Astrocyte of the hippocampus (primary cell): ENCODE measurements around the gene ZBTB3.
A peak's percentile ranks its signal among the peaks of the same experiment; 100 is the strongest.
"Not testable (repeated sequence)": the region's sequence is repeated elsewhere in the genome, so short reads cannot be mapped to it uniquely, and the experiment has no call there.

Source experiments
- DNase-seq: peaks from one replicate; pipeline ENCODE4 v3.0.0; 2011; ENCODE audit warnings: low read depth, low spot score

The ZBTB3 gene

DNA sequence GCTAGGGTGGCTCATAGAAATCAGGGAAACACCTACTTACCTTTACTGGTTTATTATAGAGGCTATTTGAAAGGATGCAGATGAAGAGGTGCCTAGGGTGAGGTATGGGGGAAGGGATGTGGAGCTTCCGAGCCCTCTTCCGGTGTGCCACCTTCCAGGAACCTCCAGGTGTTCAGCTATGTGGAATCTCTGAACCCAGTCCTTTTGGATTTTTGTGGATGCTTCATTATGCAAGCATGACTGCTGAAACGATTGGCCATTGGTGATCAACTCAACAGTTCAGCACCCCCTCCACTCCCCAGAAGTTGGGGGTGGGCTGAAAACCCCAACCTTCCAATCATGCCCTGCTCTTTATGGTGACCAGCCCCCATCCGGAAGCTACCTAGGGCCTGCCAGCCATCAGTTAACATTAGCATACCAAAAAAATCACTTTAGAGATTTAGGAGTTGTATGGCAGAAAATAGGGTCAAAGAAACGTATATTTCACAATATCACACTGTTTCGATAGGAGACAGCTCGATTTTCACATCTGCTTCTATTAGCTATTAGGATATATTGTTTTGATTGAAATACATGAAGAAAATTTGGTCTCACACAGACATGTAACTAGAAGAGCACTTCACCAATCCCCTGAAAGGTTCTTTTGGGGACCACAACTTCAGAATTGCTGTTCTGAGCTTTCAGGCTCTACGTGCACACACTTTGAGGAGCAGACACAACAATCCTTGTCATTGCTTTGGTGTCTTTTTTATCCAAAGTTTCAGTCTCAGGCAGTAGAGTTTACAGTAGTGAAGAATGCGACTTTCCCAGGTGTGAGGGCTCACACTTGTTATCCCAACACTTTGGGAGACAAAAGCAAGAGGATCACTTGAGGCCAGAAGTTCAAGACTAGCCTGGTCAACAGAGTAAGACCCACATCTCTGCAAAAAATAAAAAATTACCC lies 4.2 kb upstream of the ZBTB3 start:
- DNase-seq: no peak

DNA sequence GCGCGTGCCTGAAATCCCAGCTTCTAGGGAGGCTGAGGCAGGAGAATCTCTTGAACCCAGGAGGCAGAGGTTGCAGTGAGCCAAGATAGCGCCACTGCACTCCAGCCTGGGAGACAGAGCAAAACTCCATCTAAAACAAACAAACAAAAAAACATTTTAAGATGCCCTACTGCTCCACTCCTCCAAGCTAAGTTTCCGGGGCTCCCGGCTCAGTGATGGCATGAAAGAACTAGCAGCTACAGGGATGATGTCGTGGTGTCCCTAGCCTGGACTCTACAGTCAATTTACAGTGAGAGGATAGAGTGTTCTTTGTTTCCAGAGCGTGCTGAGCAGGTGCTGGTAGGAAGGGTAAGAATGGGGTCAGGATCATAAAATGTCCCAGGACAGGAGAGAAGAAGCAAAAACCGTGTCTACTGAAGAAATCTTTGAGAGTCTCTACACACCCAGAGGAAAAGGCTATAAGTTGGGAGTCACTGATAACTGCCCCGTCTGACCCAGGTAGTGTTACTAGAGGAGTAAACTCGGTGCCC lies 1.2 kb upstream of the ZBTB3 start:
- no peak for DNase-seq

DNA sequence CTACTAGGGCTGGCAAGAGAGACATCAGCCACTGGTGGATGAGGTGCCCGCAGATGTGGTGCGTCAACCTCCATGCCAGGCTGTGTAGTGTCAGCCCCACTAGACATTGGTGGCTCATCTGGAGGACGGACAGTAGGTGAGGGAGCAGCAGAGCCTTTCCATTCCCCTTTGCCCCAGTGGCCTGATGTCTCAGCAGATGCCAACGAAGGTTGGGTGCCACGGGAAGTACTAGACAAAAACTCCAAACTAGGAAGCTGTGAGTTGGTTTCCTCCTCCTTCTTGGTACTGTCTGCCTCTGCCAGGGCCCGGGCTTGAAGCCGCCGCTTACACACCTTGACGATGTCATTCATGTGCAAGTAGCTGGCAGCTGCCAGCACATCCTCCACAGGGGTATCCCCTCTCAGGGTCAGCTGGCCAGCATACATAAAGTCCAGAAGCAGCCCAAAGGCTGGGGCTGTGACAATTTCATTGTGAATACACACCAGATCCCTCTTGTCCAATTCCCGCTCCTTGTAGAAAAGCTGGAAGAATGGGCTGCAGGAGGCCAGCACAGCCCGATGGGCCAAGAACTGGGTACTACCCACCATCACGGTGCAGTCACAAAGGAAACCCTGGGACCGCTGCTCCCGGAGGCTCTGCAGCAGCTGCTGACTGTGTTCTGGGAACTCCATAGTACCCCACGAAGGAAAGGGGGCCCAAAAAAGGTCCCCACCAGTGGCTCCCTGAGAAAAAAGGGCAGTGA lies 795 bp downstream of the ZBTB3 start:
- no peak for DNase-seq

DNA sequence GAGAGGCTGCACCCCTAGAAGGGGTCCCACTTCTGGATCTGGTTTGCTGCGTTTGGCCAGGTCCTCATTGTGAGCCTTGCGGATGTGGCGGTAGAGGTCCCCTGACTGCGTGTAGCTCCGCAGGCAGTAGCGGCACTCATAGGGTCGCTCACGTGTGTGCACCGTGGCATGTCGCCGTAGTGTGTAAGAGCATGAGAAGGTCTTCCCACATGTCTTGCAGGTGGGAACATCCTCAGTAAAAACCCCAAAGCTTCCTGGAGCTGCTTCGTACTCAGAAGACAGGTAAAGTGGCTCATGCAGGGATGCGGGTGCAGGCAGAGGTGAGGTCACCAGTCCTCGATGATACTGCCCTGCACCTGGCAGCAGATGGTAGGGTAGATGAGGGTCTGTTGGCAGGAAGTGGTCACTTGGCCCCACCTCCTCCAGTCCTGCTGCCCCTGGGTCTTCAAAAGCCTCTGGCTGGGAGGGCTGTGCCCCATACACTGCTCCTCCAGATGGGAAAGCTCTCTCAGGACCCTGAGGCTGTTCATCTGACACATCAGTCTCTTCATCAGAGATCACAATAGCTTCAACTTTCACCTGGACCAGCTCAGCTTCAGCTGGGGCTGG lies 1.7 kb downstream of the ZBTB3 start:
- DNase-seq: no peak

DNA sequence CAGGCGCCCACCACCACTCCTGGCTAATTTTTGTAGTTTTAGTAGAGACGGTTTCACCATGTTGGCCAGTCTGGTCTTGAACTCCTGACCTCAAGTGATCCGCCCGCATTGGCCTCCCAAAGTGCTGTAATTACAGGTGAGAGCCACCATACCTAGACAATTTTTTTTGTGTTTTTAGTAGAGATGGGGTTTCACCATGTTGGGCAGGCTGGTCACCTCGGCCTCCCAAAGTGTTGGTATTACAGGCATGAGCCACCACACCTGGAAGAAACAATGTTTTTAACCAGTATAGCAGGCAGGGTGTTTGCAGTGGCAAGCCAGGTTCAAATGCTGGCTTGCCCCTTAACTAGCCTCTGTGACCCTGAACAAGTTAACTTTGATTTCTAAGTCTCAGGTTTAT lies 4.0 kb downstream of the ZBTB3 start:
- DNase-seq: not testable (repeated sequence)

DNA sequence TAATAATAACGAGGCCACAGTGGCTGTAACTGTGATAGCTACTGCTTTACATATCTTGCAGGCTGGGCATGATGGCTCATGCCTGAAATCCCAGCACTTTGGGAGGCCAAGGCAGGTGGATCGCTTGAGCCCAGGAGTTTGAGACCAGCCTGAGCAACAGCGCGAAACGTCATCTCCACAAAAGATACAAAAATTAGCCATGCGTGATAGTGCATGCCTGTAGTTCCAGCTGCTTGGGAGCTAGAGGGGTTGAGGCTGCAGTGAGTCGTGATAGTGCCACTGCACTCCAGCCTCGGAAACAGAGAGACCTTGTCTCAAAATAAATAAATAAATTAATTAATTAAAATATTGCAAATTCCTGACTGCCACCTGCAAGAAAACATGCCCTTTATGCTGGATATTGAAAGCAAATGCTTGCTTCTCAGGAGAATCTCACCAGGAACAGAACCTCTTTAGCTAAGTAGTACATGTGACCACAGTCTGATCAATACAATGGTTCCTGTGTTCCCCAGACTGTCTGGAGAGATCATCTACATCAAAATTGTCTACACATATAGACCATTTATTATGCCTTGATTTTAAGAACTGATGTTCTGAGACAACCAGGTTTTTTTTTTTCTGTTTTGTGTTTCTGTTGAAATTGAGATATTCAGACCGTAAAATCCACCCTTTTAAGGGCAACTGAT lies 6.3 kb downstream of the ZBTB3 start:
- DNase-seq: no peak

DNA sequence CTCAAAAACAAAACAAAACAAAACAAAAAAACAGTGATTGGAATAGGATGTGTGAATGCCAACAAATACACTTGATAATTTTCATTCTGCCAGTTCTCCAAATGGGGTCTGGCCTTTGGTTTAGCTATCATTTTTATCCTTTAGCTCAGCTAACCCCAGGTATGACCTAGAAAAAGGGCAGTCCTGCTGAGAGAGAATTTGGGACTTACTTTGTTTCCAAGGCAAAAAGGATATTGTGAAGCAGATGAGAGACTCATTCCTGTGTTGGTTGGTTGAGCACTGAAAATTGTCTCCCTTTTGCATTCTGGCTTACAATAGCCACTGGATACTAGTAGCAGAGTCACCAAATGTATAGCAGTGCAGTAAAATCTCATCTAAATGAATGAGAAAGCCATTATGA lies 16.8 kb downstream of the ZBTB3 start:
- DNase-seq: no peak

DNA sequence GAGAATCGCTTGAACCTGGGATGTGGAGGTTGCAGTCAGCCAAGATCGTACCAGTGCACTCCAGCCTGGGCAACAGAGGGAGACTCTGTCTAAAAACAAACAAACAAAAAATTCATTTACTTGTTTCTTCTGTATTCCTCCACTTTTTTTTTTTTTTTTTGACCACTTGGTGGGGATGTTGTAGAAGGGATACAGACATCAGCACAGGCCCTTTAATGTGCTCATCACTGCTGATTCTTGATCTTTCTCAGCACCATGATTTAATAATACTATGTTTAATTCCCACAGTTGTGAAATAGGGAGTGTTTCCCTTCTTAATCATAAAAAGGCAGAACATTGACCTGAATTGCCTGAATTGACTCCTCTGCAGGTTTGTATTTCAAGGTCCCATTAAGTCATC lies 21.1 kb downstream of the ZBTB3 start:
- DNase-seq: no peak

DNA sequence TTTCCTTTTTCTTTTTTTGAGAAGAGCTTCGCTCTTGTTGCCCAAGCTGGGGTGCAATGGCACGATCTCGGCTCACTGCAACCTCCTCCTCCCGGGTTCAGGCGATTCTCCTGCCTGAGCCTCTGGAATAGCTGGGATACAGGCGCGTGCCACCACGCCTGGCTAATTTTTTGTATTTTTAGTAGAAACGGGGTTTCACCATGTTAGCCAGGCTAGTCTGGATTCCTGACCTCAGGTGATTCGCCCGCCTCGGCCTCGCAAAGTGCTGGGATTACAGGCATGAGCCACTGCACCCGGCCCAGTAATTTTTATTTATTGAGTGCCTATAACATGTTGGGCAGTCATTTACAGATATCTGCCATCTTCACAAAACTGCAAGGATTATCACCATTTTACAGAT lies 23.9 kb downstream of the ZBTB3 start:
- DNase-seq: not testable (repeated sequence)

DNA sequence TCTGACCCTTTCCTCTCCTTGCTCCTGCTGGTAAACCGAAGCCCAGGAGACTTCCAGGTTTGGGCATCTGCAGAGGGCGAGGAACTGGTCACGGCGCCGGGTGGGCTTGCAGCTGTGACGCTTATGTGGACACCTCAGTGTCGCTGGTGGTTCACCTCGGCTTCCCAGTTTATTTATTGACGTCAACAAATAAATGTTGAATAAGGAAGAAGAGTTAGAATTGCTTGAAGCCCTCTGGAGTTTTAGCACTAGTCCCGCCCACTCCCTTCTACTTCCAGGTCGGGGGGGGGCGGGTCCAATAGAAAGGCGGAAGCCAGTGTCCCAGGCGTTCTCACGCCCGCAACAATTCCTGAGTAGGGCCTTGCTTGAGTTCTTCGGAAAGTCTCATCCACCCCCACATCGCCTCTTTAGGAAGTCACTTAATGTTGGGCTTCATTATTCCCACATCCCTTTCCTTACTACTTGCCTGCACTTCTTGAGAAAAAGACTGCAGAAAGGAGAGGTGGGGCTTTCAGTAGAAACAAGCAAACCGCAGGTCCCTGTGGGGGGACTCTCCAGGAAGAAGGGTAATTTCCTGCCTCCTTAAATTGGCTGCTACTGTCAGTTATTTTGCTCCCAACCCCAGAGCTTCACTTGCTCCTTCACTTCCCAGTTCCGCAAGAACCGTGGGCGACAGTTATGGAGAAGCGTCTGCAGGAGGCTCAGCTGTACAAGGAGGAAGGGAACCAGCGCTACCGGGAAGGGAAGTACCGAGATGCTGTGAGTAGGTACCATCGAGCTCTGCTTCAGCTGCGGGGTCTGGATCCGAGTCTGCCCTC lies 25.6 kb downstream of the ZBTB3 start, which contains the start of gene TTC9C:
Gene TTC9C (plus strand): TSS at position 316 of the 818 bp plus-strand sequence. CDS start 363 bp downstream, at position 679.
- peak; percentile 91 for DNase-seq

DNA sequence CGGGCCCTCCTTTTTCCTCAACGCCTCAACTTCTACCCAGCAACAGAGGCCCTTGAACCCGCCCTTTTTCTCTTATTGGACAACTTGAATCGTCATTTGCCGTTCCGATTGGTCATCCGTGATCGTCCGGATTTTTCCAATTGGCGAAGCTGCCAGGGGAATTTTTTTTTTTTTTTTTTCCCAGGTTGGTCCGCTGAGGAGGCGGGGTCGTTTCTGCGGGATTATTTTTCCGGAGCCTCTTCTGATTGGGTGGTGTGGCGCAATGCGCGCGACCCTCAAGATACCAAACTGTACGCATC lies 26.1 kb downstream of the ZBTB3 start:
- peak; percentile 97 for DNase-seq

DNA sequence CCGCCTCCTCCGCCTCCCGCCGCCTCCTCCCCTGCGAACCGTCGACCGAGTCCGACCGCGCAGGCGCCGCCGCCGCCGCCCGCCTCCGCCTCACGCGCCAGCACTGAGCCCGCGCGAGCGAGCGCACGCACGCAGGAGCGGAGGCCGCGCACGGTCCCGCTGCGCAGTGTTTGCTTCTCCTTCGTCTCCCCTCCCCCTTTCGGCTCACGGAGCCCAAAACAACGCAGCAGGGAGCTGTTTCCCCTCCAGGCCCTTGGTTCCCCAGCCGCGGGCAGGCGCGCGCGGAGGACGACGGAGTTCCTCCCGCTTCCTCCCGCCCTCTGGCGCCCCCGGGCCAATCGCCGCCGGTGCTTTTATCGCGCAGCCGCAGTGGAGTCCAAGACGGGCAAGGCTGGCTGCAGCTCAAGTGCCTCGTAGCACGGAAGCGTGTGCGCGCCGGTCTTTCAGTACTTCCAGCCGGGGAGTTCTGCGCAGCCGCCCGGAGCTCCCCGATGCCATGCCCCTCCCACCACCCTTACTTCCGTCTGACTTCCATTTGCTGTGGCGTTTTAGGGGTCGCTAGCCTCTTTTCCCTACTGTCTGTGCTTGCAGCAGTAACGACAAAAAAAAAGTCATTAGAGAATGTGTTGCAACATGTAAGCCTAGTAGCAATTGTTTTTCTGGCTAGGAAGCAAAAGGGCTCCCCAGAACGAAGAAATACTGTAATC lies 26.6 kb downstream of the ZBTB3 start, which contains the start of gene HNRNPUL2:
Gene HNRNPUL2 (minus strand): TSS at position 293 of the 707 bp plus-strand sequence. CDS start 301 bp downstream, outside the sequence.
- DNase-seq: peak; percentile 99

DNA sequence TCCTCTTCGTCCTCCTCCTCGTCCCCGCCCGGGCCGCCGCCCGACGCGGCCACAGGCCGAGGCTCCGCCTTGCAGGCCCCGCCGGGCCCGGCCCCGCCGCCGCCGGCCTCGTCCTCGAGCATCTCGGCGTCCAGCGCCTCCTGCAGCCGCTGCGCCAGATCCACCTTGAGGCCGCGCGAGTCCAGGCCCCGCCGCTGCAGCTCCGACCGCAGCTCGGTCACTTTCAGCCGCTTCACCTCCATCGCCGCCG lies 27.1 kb downstream of the ZBTB3 start:
- DNase-seq: no peak

DNA sequence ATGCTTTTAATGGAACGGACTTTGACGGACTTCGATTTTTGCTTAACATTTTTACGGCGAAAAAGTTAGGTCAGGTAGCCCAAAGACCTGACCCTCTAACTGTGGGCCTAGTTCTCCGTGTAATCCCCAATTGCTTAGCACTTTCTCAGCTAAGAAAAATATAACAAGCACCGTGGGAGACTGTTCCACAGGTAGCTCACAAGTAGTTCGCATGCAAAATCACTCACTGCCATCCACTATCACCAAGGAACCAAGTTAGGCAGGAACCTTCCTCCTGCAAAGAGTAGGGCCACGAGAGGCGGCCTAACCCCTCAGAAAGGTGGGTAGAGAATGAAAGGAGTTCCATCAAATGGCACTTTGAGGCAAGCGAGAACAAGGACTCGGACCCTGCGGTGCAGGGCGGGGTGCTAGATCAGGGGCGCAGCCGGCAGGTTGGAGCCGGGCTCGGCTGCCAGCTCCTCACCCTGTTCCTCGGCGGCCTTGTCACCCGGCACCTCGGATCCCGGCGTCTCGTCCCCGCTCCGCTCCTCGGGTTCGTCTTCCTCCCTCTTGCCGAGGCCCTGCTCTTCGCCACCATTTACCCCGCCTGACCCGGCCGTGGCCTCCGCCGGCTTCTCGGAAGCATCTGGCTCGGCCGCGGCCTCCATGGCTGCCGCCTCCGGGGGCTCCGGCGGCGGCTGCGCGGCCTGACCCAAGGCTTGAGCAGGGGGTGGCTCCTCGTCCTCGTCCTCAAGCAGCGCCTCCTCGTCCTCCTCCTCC lies 27.6 kb downstream of the ZBTB3 start:
- no peak for DNase-seq

DNA sequence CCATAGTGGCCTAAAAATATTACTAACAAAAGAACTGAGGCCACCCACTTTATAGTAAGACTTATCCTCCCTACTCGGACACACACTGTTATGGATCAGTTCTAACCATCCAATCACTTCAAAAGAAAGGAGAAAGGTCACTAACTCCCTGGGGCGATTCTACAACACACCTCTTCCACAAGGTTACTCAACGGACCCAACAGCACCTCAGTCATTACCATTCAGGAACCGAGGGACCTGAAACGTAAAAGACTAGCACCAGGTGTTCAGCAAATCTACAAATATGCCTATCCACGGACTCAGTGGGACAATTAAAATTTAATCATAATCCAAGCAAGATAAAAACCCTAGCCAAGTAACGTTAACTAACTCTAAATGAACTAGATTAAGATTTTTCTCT lies 28.3 kb downstream of the ZBTB3 start:
- DNase-seq: peak; percentile 22

DNA sequence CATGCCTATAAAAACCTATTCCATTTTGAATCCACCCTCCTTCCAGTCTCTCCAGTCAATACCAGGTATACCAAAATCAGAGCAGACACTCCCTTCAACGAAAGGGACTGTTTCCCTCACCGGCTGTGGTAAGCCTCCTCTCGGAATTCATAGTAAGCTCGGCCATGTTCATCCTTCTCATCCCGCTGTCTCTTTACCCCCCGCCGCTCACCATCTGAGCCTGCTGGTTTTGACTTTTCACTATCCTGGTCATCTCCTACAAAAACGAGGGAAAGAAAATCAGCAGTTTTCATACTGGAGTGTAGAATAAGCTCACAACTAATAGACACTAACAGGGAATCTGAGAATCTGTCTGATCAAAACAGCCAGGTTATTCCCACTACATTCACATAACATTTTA lies 29.8 kb downstream of the ZBTB3 start:
- DNase-seq: no peak

DNA sequence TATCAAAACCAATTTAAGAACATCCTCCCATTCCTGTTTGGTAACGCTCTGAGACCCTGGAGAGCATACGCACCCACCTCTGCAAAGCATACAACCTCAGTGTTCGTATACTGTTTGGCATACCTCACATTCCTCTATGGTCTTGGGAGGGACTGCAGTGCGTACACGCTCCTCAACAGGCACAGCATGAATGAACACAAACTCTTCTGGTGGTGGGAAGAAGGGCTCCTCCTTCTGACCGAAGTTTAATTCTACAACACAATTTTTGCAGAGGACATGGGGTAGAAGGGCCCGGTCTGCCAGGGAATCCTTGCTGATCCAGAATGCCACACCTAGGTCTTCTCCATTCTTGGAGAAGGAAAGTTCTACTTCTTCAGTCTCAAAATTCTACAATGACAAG lies 32.0 kb downstream of the ZBTB3 start:
- DNase-seq: peak; percentile 52

DNA sequence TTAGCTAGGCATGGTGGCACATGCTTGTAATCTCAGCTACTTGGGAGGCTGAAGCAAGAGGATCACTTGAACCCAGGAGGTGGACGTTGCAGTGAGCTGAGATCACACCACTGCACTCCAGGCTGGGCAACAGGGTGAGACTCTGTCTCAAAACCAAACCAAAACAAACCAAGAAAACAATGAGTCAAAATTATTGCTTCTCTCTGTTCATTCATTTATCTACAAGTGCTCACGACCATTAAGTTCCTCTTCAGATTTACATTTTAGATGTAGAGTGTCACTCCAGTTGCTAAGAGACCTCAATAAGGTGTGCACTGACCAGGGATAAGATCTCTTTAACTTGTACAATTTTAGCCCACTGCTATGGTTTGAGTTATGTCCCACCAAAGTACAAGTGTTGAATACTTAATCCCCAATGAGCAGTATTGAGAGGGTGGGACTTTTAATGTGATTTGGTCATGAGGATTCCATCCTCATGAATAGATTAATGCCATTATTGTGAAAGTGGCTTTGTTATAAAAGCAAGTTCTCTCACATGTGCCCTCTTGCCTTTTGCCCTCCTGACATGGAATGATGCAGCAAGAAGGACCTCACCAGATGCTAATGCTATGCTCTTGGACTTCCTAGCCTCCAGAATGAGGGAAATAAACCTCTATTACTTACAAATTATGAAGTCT lies 34.5 kb downstream of the ZBTB3 start:
- no peak for DNase-seq

DNA sequence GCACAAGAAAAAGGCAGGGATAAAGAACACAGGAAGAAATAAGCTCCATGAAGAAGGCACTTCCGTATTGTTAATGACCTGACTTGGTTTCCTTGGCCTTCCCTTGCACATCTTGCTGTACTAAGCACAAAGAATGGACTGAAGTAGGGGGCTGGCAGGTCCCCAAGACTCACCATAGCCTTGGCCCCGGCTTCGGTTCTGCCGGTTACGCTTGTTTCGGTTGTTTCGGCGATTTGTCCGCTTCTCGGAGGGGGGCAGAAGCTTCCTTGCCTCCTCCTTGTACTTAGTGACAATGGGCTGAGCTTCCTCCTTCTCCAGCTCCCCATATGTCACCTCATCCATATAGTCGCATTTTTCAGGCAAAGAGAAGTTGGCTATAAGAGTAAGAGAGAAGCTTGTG lies 37.1 kb downstream of the ZBTB3 start:
- no peak for DNase-seq
